Dendritic cell treated with granulocyte-macrophage colony-stimulating factor and Interleukin-4, amounts not matched to agents 40 ng/mL and 50 ng/mL, for 4 days (primary cell): Measurements from ENCODE around the gene GATM.
"Not testable (repeated sequence)": the region's sequence is repeated elsewhere in the genome, so short reads cannot be mapped to it uniquely, and the experiment has no call there.

Experiments
- H3K27ac Mint-ChIP-seq: one replicate; pipeline ENCODE4 v1.8.0; 2022; ENCODE audit warnings: mild to moderate bottlenecking, mixed read lengths
- H3K27me3 Mint-ChIP-seq: one replicate; pipeline ENCODE4 v1.8.0; 2022; ENCODE audit warnings: mild to moderate bottlenecking, mixed read lengths
- H3K36me3 Mint-ChIP-seq: one replicate; pipeline ENCODE4 v1.8.0; 2022; ENCODE audit warnings: low read depth, mixed read lengths
- H3K4me1 Mint-ChIP-seq: one replicate; pipeline ENCODE4 v1.8.0; 2022; ENCODE audit warnings: low read depth, mixed read lengths
- H3K4me3 Mint-ChIP-seq: one replicate; pipeline ENCODE4 v1.8.0; 2022; ENCODE audit warnings: mild to moderate bottlenecking, moderate library complexity, mixed read lengths
- H3K9me3 Mint-ChIP-seq: one replicate; pipeline ENCODE4 v1.8.0; 2022; ENCODE audit warnings: mixed read lengths
- intact Hi-C: fragments of 100-400 bp; cut with micrococcal nuclease; formaldehyde crosslinking; loops from one replicate; pipeline ENCODE4 v1.15.0; 2022

GATM gene

GRCh38 chr15:45331972-45332371 is 46.4 kb downstream of the GATM start:
- intact Hi-C loops: loop anchor here (10.0 kb wide), 1 partner anchor 53 kb away; no protein-coding TSS in a partner anchor
- Mint-ChIP-seq H3K36me3 (no peaks in the 10 kb centered on the region), H3K4me3 (no peak overlapping the region), H3K27ac (no peak overlapping the region), H3K4me1 (peaks cover 12% of the 10 kb centered on the region), H3K27me3 (peaks cover 5% of the 10 kb centered on the region), H3K9me3 (no peaks in the 10 kb centered on the region)

- H3K4me3 Mint-ChIP-seq: no peak overlapping the region
- H3K9me3 Mint-ChIP-seq: no peaks in the 10 kb centered on the region
- H3K4me1 Mint-ChIP-seq: peaks cover 10% of the 10 kb centered on the region
- no peaks in the 10 kb centered on the region for H3K36me3 Mint-ChIP-seq
- H3K27ac Mint-ChIP-seq: no peak overlapping the region
- peaks cover 10% of the 10 kb centered on the region for H3K27me3 Mint-ChIP-seq
- intact Hi-C loops: no loop called here
Measured at GRCh38 chr15:45328663-45329062, 49.7 kb downstream of the GATM start.

GRCh38 chr15:45326741-45327140 is 51.6 kb downstream of the GATM start:
- H3K36me3 Mint-ChIP-seq: no peaks in the 10 kb centered on the region
- no peaks in the 10 kb centered on the region for H3K4me1 Mint-ChIP-seq
- H3K27me3 Mint-ChIP-seq: peaks cover 12% of the 10 kb centered on the region
- no peak overlapping the region for H3K4me3 Mint-ChIP-seq
- H3K27ac Mint-ChIP-seq: no peak overlapping the region
- no peaks in the 10 kb centered on the region for H3K9me3 Mint-ChIP-seq
- intact Hi-C loops: no loop called here

- intact Hi-C loops: no loop called here
- Mint-ChIP-seq H3K4me3 (no peak overlapping the region), H3K4me1 (no peaks in the 10 kb centered on the region), H3K27me3 (peaks cover 10% of the 10 kb centered on the region), H3K9me3 (no peaks in the 10 kb centered on the region), H3K36me3 (no peaks in the 10 kb centered on the region), H3K27ac (no peak overlapping the region)
Measured at GRCh38 chr15:45326280-45326679, 52.1 kb downstream of the GATM start.

GRCh38 chr15:45320581-45321205 is 57.7 kb downstream of the GATM start:
- peaks cover 9% of the 10 kb centered on the region for H3K27me3 Mint-ChIP-seq
- intact Hi-C loops: no loop called here
- no peak overlapping the region for H3K4me3 Mint-ChIP-seq
- H3K9me3 Mint-ChIP-seq: no peaks in the 10 kb centered on the region
- no peak overlapping the region for H3K27ac Mint-ChIP-seq
- H3K4me1 Mint-ChIP-seq: no peaks in the 10 kb centered on the region
- H3K36me3 Mint-ChIP-seq: no peaks in the 10 kb centered on the region

- H3K27me3 Mint-ChIP-seq: peaks cover 9% of the 10 kb centered on the region
- no peaks in the 10 kb centered on the region for H3K36me3 Mint-ChIP-seq
- H3K4me1 Mint-ChIP-seq: peaks cover 5% of the 10 kb centered on the region
- no peak overlapping the region for H3K27ac Mint-ChIP-seq
- H3K4me3 Mint-ChIP-seq: no peak overlapping the region
- no peaks in the 10 kb centered on the region for H3K9me3 Mint-ChIP-seq
- intact Hi-C loops: no loop called here
Measured at GRCh38 chr15:45319472-45320214, 58.7 kb downstream of the GATM start.

- no peaks in the 10 kb centered on the region for H3K36me3 Mint-ChIP-seq
- H3K4me1 Mint-ChIP-seq: peaks cover 5% of the 10 kb centered on the region
- H3K4me3 Mint-ChIP-seq: no peak overlapping the region
- intact Hi-C loops: no loop called here
- peaks cover 3% of the 10 kb centered on the region for H3K27me3 Mint-ChIP-seq
- no peaks in the 10 kb centered on the region for H3K9me3 Mint-ChIP-seq
- H3K27ac Mint-ChIP-seq: no peak overlapping the region
Measured at GRCh38 chr15:45314960-45315359, 63.4 kb downstream of the GATM start.

- H3K9me3 Mint-ChIP-seq, H3K4me1 Mint-ChIP-seq, H3K27me3 Mint-ChIP-seq, intact Hi-C loops, H3K36me3 Mint-ChIP-seq, H3K4me3 Mint-ChIP-seq, H3K27ac Mint-ChIP-seq: not testable (repeated sequence)
Measured at GRCh38 chr15:45314117-45314516, 64.2 kb downstream of the GATM start.
